Heart right ventricle (tissue), 16 donors: Measurements from ENCODE around the gene NT5DC2. TPM values are rescaled to one million over a fixed set of nuclear protein-coding genes. Genes with fewer than 3 reads are reported as not detected.

Experiments
- ATAC-seq, 8 donors: fragments of 200-7000 bp; cut with Tn5 transposase; one replicate each; pipeline ENCODE4 v1.9.1; 2020; ENCODE audit warnings: mild to moderate bottlenecking in 8 of 8, moderate library complexity in 8 of 8, moderate number of reproducible peaks in 1 of 8
- DNase-seq, 2 donors: peaks; one replicate each; pipeline ENCODE4 v3.0.0-alpha.2; 2020
- H3K27ac ChIP-seq, 10 donors: fragments of 200-600 bp; sonication (generic) in 2 of 10; one replicate each; pipeline versions ENCODE4 v1.5.0 to v1.8.0; 2020 to 2022; ENCODE audit warnings: mild to moderate bottlenecking in 3 of 10
- H3K27me3 ChIP-seq, 7 donors: fragments of 200-600 bp; one replicate each; pipeline ENCODE4 v1.8.0; 2021 to 2022; ENCODE audit warnings: mild to moderate bottlenecking in 2 of 7
- H3K36me3 ChIP-seq, 9 donors: fragments of 200-600 bp; sonication (generic) in 1 of 9; one replicate each; pipeline versions ENCODE4 v1.5.0 to v1.8.0; 2020 to 2022; ENCODE audit warnings: mild to moderate bottlenecking in 2 of 9
- H3K4me1 ChIP-seq, 9 donors: fragments of 200-600 bp; sonication (generic) in 1 of 9; one replicate each; pipeline versions ENCODE4 v1.5.0 to v1.8.0; 2020 to 2022; ENCODE audit warnings: mild to moderate bottlenecking in 4 of 9
- H3K4me3 ChIP-seq, 10 donors: fragments of 200-600 bp; sonication (generic) in 2 of 10; one replicate each; pipeline versions ENCODE4 v1.5.0 to v1.8.0; 2020 to 2022; ENCODE audit warnings: mild to moderate bottlenecking in 7 of 10, moderate library complexity in 2 of 10
- H3K9me3 ChIP-seq, 11 donors: fragments of 200-600 bp in 10 of 11; sonication (generic) in 2 of 11; one replicate each; pipeline versions ENCODE4 v1.5.0 to v1.8.0; 2013 to 2022; ENCODE audit warnings: mild to moderate bottlenecking in 2 of 11, control low read depth in 1 of 11, moderate library complexity in 1 of 11
- CTCF ChIP-seq, 9 donors: fragments of 200-600 bp; sonication (generic) in 2 of 9; IDR thresholded peaks; one replicate each; pipeline versions ENCODE4 v1.5.0 to v1.8.0; 2021 to 2022; ENCODE audit warnings: antibody characterized with exemption in 9 of 9, mild to moderate bottlenecking in 5 of 9, moderate library complexity in 1 of 9
- WGBS, 2 donors: extraction: QIAGEN DNeasy Blood & Tissue Kit; methylation state at CpG; one replicate each; pipeline ENCODE4 v1.1.7; 2013; ENCODE audit warnings: inconsistent platforms in 1 of 2; 5-methylcytosine and 5-hydroxymethylcytosine counted together
- intact Hi-C, 10 donors: fragments of 100-400 bp; cut with DNase I; formaldehyde crosslinking; loops; one replicate each; pipeline versions ENCODE4 v1.11.1 to v1.14.2; 2022
- polyA plus RNA-seq, 2 donors: library from polyadenylated mRNA; stranded (reverse); fragments of 200-250 nt; gene quantifications; one replicate each; pipeline ENCODE4 v1.2.3, GENCODE V29; 2013
- total RNA-seq, 10 donors: library from RNA; stranded (reverse); fragmentation: NEBNext Ultra II Directional in 3 of 10; extraction: Animal tissue kit (Norgen Biotek cat#: 25700) in 3 of 10; gene quantifications; one replicate each; pipeline versions ENCODE4 v1.2.1 to v1.2.4, GENCODE V29; 2021 to 2023
- donor health status: Arrhythmogenic right ventricular cardiomyopathy.
- donor health status: ischemic (EF 13 %, LVEDD 7.1; RV severe dilation, severe dysfunction).
- donor health status: healthy with polysubstance abuse.
- donor health status: DM: no; HTN: yes; CAD: no.
- donor health status: DM: no; HTN: no; CAD: no.
- donor health status: ischemic (EF 25% LVEDD 6.9; RV normal size, moderate dysfunction).
- donor health status: ischemic (EF 25% LVEDD 5.7; RV mildly dilated, moderate dysfunction).
- donor health status: healthy.
- donor health status: DM: yes; HTN: yes; CAD: no.
- donor health status: Ischemic cardiomyopathy.
- donor health status: ischemic (EF 35%, LVEDD 5.7; RV mildly dilated, moderate dysfunction).
- donor health status: nonischemic (EF 11% LVEDD 7.7; RV severe dilation, severe dysfunction).
- donor health status: DM: yes; HTN: yes; CAD: no.
- donor health status: PGD.
- donor health status: ischemic (EF 29% LVEDD 5.4; RV normal size, mild dysfunction).
- donor health status: nonischemic (EF 23%, LVEDD 6.1; RV moderate dilation, normal function).

NT5DC2 gene
- total and polyA plus RNA-seq, 12 donors, result 25.1 to 138 (median 54.5) TPM

- DNase-seq (no peak), ATAC-seq (no peak)
- Histone ChIP-seq H3K9me3 (no peaks in the 10 kb centered on the region), H3K4me1 (peaks cover 0 to 60% (median 7%) of the 10 kb centered on the region in 9 donors), H3K27me3 (no peaks in the 10 kb centered on the region), H3K4me3 (no peak overlapping the region), H3K36me3 (peaks cover 12 to 100% (median 93%) of the 10 kb centered on the region in 9 donors), H3K27ac (no peak overlapping the region)
- WGBS, 2 donors, result 91 to 95% methylated on average over 16 of the region's 16 CpGs
- intact Hi-C loops, result loop anchor here in 2 of 10 donors (10.0 kb wide), 1 partner anchor 208 kb away; the partner anchor contains the start of genes GNL3 (in 2 of the 2) and PBRM1 (in 2 of the 2)
- TF ChIP-seq CTCF (IDR thresholded peaks at IDR 0.05), result no peak
These were observed 56.4 kb downstream of the NT5DC2 start for GRCh38 chr3:52477076-52477795.

Other genes with a start within 250 kb of the NT5DC2 start
- gene GLYCTK, start 246.0 kb downstream of the NT5DC2 start, total RNA-seq, result 1 to 10 TPM; 4.3 to 9.2 (median 4.9) TPM
- gene GLYCTK, start 246.0 kb downstream of the NT5DC2 start, polyA plus RNA-seq, result 1 to 10 TPM; 6.7 to 8.4 TPM
- 1 to 10 TPM; 1.5 to 5.9 (median 2.8) TPM for gene DNAH1, start 217.5 kb downstream of the NT5DC2 start, total RNA-seq
- 1 to 10 TPM in 1 of 2 donors, under 1 TPM in 1; 0.99 to 6.4 TPM for gene DNAH1, start 217.5 kb downstream of the NT5DC2 start, polyA plus RNA-seq
- 10 to 100 TPM; 37.1 to 58.2 (median 46.1) TPM for gene BAP1, start 123.8 kb downstream of the NT5DC2 start, total RNA-seq
- gene BAP1, start 123.8 kb downstream of the NT5DC2 start, polyA plus RNA-seq, result 10 to 100 TPM; 50.6 to 51.6 TPM
- gene PHF7, start 123.2 kb downstream of the NT5DC2 start, total RNA-seq, result 10 to 100 TPM; 11.5 to 26.3 (median 22.4) TPM
- gene PHF7, start 123.2 kb downstream of the NT5DC2 start, polyA plus RNA-seq, result 1 to 10 TPM; 1.9 to 6.0 TPM
- gene SEMA3G, start 88.8 kb downstream of the NT5DC2 start, total RNA-seq, result 10 to 100 TPM in 9 of 10 donors, 1 to 10 TPM in 1; 8.3 to 17.8 (median 16.2) TPM
- gene SEMA3G, start 88.8 kb downstream of the NT5DC2 start, polyA plus RNA-seq, result 10 to 100 TPM; 12.1 to 13.1 TPM
- 1,000 to 10,000 TPM; 6,035 to 9,296 (median 8,226) TPM for gene TNNC1, start 79.8 kb downstream of the NT5DC2 start, total RNA-seq
- gene TNNC1, start 79.8 kb downstream of the NT5DC2 start, polyA plus RNA-seq, result over 10,000 TPM in 1 of 2 donors, 1,000 to 10,000 TPM in 1; 9,937 to 18,066 TPM
- 10 to 100 TPM; 35.3 to 56.3 (median 41.9) TPM for gene NISCH, start 78.3 kb downstream of the NT5DC2 start, total RNA-seq
- gene NISCH, start 78.3 kb downstream of the NT5DC2 start, polyA plus RNA-seq, result 10 to 100 TPM; 24.0 to 53.6 TPM
- 100 to 1,000 TPM in 2 of 10 donors, 10 to 100 TPM in 8; 17.4 to 159 (median 33.2) TPM for gene STAB1, start 38.5 kb downstream of the NT5DC2 start, total RNA-seq
- gene STAB1, start 38.5 kb downstream of the NT5DC2 start, polyA plus RNA-seq, result 100 to 1,000 TPM in 1 of 2 donors, 10 to 100 TPM in 1; 54.1 to 231 TPM
- 10 to 100 TPM; 30.2 to 98.0 (median 66.9) TPM for gene UQCC5, start 2.7 kb upstream of the NT5DC2 start, total RNA-seq
- 100 to 1,000 TPM in 1 of 2 donors, 10 to 100 TPM in 1; 83.5 to 147 TPM for gene UQCC5, start 2.7 kb upstream of the NT5DC2 start, polyA plus RNA-seq
- 10 to 100 TPM; 41.6 to 63.9 (median 51.7) TPM for gene PBRM1, start 152.1 kb upstream of the NT5DC2 start, total RNA-seq
- gene PBRM1, start 152.1 kb upstream of the NT5DC2 start, polyA plus RNA-seq, result 1 to 10 TPM; 6.0 to 8.0 TPM
- gene GNL3, start 152.2 kb upstream of the NT5DC2 start, total RNA-seq, result 10 to 100 TPM; 20.6 to 45.1 (median 25.7) TPM
- 10 to 100 TPM; 39.4 to 60.4 TPM for gene GNL3, start 152.2 kb upstream of the NT5DC2 start, polyA plus RNA-seq
- gene GLT8D1, start 171.9 kb upstream of the NT5DC2 start, total RNA-seq, result 10 to 100 TPM; 23.0 to 31.9 (median 28.4) TPM
- 10 to 100 TPM; 30.1 to 37.9 TPM for gene GLT8D1, start 171.9 kb upstream of the NT5DC2 start, polyA plus RNA-seq
- gene SPCS1, start 172.2 kb upstream of the NT5DC2 start, total RNA-seq, result 10 to 100 TPM; 74.3 to 97.6 (median 82.2) TPM
- 100 to 1,000 TPM in 1 of 2 donors, 10 to 100 TPM in 1; 21.7 to 122 TPM for gene SPCS1, start 172.2 kb upstream of the NT5DC2 start, polyA plus RNA-seq
- gene NEK4, start 237.1 kb upstream of the NT5DC2 start, total RNA-seq, result 10 to 100 TPM; 12.9 to 21.4 (median 17.2) TPM
- gene NEK4, start 237.1 kb upstream of the NT5DC2 start, polyA plus RNA-seq, result 1 to 10 TPM; 4.6 to 5.0 TPM
- not detected for gene ITIH1, start 243.7 kb upstream of the NT5DC2 start, total RNA-seq
- under 1 TPM in 1 of 2 donors, not detected in 1; 0.13 TPM for gene ITIH1, start 243.7 kb upstream of the NT5DC2 start, polyA plus RNA-seq